H1 (cell line): ENCODE measurements around the gene KCNJ5. TPM values are rescaled to one million over a fixed set of nuclear protein-coding genes. Genes with fewer than 3 reads are reported as not detected.

ENCODE experiments used
- CTCF ChIA-PET: fragments of 300-600 bp; sonication (Branson Sonifier 250); formaldehyde crosslinking; loops from one replicate; lab custom pipeline; 2021; ENCODE audit not compliant: partially characterized antibody; lab: Charles Lee
- POLR2A ChIA-PET: fragments of 300-600 bp; sonication (Branson Sonifier 250); formaldehyde crosslinking; loops from one replicate; lab custom pipeline; 2021; ENCODE audit warnings: inconsistent platforms; ENCODE audit not compliant: partially characterized antibody; lab: Charles Lee
- DNase-seq, 2 experiments: peaks; one replicate each; pipeline versions ENCODE4 v3.0.0 to v3.0.0-alpha.2; 2010 to 2022; ENCODE audit warnings: low spot score in 2 of 2, low read depth in 1 of 2, mixed read lengths in 1 of 2
- FAIRE-seq: peaks from 2 replicates; lab custom pipeline; 2011; peaks lifted over from hg19 to GRCh38; lab: Jason Lieb, UNC
- H2AFZ ChIP-seq: 2 replicates; pipeline ENCODE4 v1.8.1; 2012; ENCODE audit warnings: low read length, inconsistent platforms
- H2AK5ac ChIP-seq: 2 replicates; pipeline ENCODE4 v1.6.1; 2013; ENCODE audit warnings: low read depth, low read length
- H2BK120ac ChIP-seq: replicated peaks from 2 replicates; pipeline ENCODE3; 2013; ENCODE audit warnings: low read depth, low read length, inconsistent platforms
- H2BK12ac ChIP-seq: 2 replicates; pipeline ENCODE4 v1.6.1; 2013; ENCODE audit warnings: low read depth, low read length
- H2BK15ac ChIP-seq: 2 replicates; pipeline ENCODE4 v1.6.1; 2013; ENCODE audit warnings: low read length
- H2BK20ac ChIP-seq: 2 replicates; pipeline ENCODE4 v1.6.1; 2013; ENCODE audit warnings: low read length
- H2BK5ac ChIP-seq: 2 replicates; pipeline ENCODE4 v1.6.1; 2013; ENCODE audit warnings: low read depth, low read length
- H3K14ac ChIP-seq: 2 replicates; pipeline ENCODE4 v1.6.1; 2013; ENCODE audit warnings: inconsistent platforms; ENCODE audit not compliant: insufficient read length
- H3K18ac ChIP-seq: 2 replicates; pipeline ENCODE4 v1.6.1; 2013; ENCODE audit warnings: low read length; ENCODE audit errors: extremely low read depth
- H3K23ac ChIP-seq: 2 replicates; pipeline ENCODE4 v1.6.1; 2013; ENCODE audit warnings: inconsistent platforms; ENCODE audit not compliant: insufficient read length
- H3K23me2 ChIP-seq: 2 replicates; pipeline ENCODE4 v1.6.1; 2013; ENCODE audit warnings: low read depth, low read length
- H3K27ac ChIP-seq: 2 replicates; pipeline ENCODE4 v1.6.1; 2011; ENCODE audit warnings: low read depth, low read length, inconsistent platforms
- H3K27me3 ChIP-seq, 4 experiments: replicated peaks in 1 of 4; 1 replicate in 1 of 4; 2 replicates in 3 of 4; pipeline versions ENCODE4 v1.6.1 to v1.8.1; 2011 to 2013; ENCODE audit warnings: low read length in 3 of 4, mild to moderate bottlenecking in 3 of 4, inconsistent platforms in 2 of 4, mixed read lengths in 2 of 4, moderate library complexity in 1 of 4; ENCODE audit not compliant: control insufficient read depth in 3 of 4, insufficient read depth in 3 of 4; ENCODE audit errors: extremely low read depth in 1 of 4
- H3K36me3 ChIP-seq, 4 experiments: 2 replicates each; pipeline versions ENCODE4 v1.6.1 to v1.8.1; 2011 to 2013; ENCODE audit warnings: mild to moderate bottlenecking in 4 of 4, low read length in 3 of 4, moderate library complexity in 2 of 4, control low read depth in 1 of 4, inconsistent platforms in 1 of 4; ENCODE audit not compliant: insufficient read depth in 4 of 4, control insufficient read depth in 2 of 4
- H3K4ac ChIP-seq: replicated peaks from 2 replicates; pipeline ENCODE3; 2013; ENCODE audit warnings: low read length, low read depth, mixed read lengths, inconsistent platforms; ENCODE audit not compliant: insufficient read length
- H3K4me1 ChIP-seq, 4 experiments: replicated peaks in 1 of 4; 1 replicate in 1 of 4; 2 replicates in 3 of 4; pipeline versions ENCODE4 v1.6.1 to v1.8.1; 2011 to 2013; ENCODE audit warnings: low read length in 3 of 4, inconsistent platforms in 2 of 4, mixed read lengths in 1 of 4; ENCODE audit not compliant: insufficient read depth in 4 of 4, control insufficient read depth in 3 of 4
- H3K4me2 ChIP-seq, 2 experiments: 2 replicates each; pipeline versions ENCODE4 v1.6.1 to v1.8.1; 2011 to 2013; ENCODE audit warnings: low read depth in 2 of 2, low read length in 2 of 2, control low read depth in 1 of 2, inconsistent platforms in 1 of 2, mild to moderate bottlenecking in 1 of 2; ENCODE audit not compliant: insufficient read depth in 1 of 2
- H3K4me3 ChIP-seq, 4 experiments: fragments of 200-600, 300-600 bp in 1 of 4; sonication (generic), shearing (Covaris generic), sonication (Bioruptor Twin) in 1 of 4; 2 replicates each; pipeline versions ENCODE4 v1.5.1 to v1.8.1; 2011 to 2016; ENCODE audit warnings: low read length in 4 of 4, low read depth in 3 of 4, control low read depth in 2 of 4, inconsistent platforms in 2 of 4, mild to moderate bottlenecking in 2 of 4, mixed read lengths in 1 of 4, moderate library complexity in 1 of 4; ENCODE audit not compliant: insufficient read depth in 2 of 4; ENCODE audit errors: extremely low read depth in 1 of 4
- H3K56ac ChIP-seq: replicated peaks from 2 replicates; pipeline ENCODE3; 2013; ENCODE audit warnings: low read depth, mild to moderate bottlenecking, mixed read lengths, low read length, inconsistent platforms; ENCODE audit not compliant: insufficient read length
- H3K79me1 ChIP-seq: 2 replicates; pipeline ENCODE4 v1.6.1; 2013; ENCODE audit warnings: low read depth, low read length, control low read depth
- H3K79me2 ChIP-seq, 2 experiments: 2 replicates each; pipeline versions ENCODE4 v1.6.1 to v1.8.1; 2012 to 2013; ENCODE audit warnings: low read length in 2 of 2, mild to moderate bottlenecking in 2 of 2, inconsistent platforms in 1 of 2; ENCODE audit not compliant: insufficient read depth in 2 of 2, control insufficient read depth in 1 of 2
- H3K9ac ChIP-seq, 4 experiments: replicated peaks in 1 of 4; 1 replicate in 1 of 4; 2 replicates in 3 of 4; pipeline versions ENCODE4 v1.6.1 to v1.8.1; 2011 to 2013; ENCODE audit warnings: low read depth in 3 of 4, low read length in 3 of 4, control low read depth in 2 of 4, mild to moderate bottlenecking in 2 of 4, moderate library complexity in 2 of 4, inconsistent platforms in 1 of 4; ENCODE audit errors: extremely low read depth in 1 of 4
- H3K9me3 ChIP-seq, 2 experiments: 2 replicates each; pipeline versions ENCODE4 v1.6.1 to v1.8.1; 2012 to 2013; ENCODE audit warnings: mild to moderate bottlenecking in 2 of 2, moderate library complexity in 2 of 2, control low read depth in 1 of 2, inconsistent platforms in 1 of 2, low read depth in 1 of 2, low read length in 1 of 2, mixed read lengths in 1 of 2; ENCODE audit not compliant: insufficient read depth in 2 of 2
- H4K20me1 ChIP-seq, 2 experiments: replicated peaks in 1 of 2; 2 replicates each; pipeline versions ENCODE3 to v1.8.1; 2011 to 2013; ENCODE audit warnings: inconsistent platforms in 2 of 2, low read length in 2 of 2, mild to moderate bottlenecking in 1 of 2; ENCODE audit not compliant: insufficient read depth in 2 of 2, control insufficient read depth in 1 of 2
- H4K5ac ChIP-seq: 2 replicates; pipeline ENCODE4 v1.6.1; 2013; ENCODE audit warnings: low read length, low read depth, mixed read lengths, inconsistent platforms; ENCODE audit not compliant: insufficient read length
- H4K8ac ChIP-seq: 2 replicates; pipeline ENCODE4 v1.8.0; 2013; ENCODE audit warnings: mild to moderate bottlenecking, moderate library complexity, low read length, inconsistent platforms; ENCODE audit not compliant: insufficient read depth; ENCODE audit errors: extremely low read depth
- H4K91ac ChIP-seq: replicated peaks from 2 replicates; pipeline ENCODE3; 2013; ENCODE audit warnings: low read length, mixed read lengths, inconsistent platforms; ENCODE audit not compliant: insufficient read length
- HDAC2 ChIP-seq, 2 experiments: fragments of 300-600 bp in 1 of 2; sonication (generic) in 1 of 2; IDR thresholded peaks; 2 replicates each; pipeline ENCODE4 v1.6.1; 2011 to 2012; ENCODE audit warnings: low read depth in 2 of 2, low read length in 2 of 2, mild to moderate bottlenecking in 2 of 2, moderate library complexity in 2 of 2, borderline replicate concordance in 1 of 2, inconsistent platforms in 1 of 2
- RAD21 ChIP-seq, 2 experiments: IDR thresholded peaks in 1 of 2; conservative IDR thresholded peaks in 1 of 2; 2 replicates each; pipeline ENCODE4 v1.6.1; 2011; ENCODE audit warnings: low read depth in 2 of 2, low read length in 2 of 2, improper control_type of control experiment in 1 of 2, inconsistent platforms in 1 of 2, mild to moderate bottlenecking in 1 of 2, moderate library complexity in 1 of 2
- RBBP5 ChIP-seq: IDR thresholded peaks from 2 replicates; pipeline ENCODE4 v1.7.1; 2012; ENCODE audit warnings: low read depth, mild to moderate bottlenecking, inconsistent platforms, low read length, moderate library complexity, borderline replicate concordance
- TEAD4 ChIP-seq: IDR thresholded peaks from 2 replicates; pipeline ENCODE4 v1.6.1; 2012; ENCODE audit warnings: low read depth, low read length, inconsistent platforms, mixed read lengths
- WGBS, 2 experiments: shearing (Covaris generic) in 1 of 2; methylation state at CpG; one replicate each; pipeline versions ENCODE4 v1.1.6 to v1.1.7; 2013 to 2015; ENCODE audit warnings: low lambda C conversion rate in 2 of 2, mixed read lengths in 2 of 2, inconsistent platforms in 1 of 2, low coverage in 1 of 2, missing lambda C conversion rate in 1 of 2; ENCODE audit not compliant: insufficient replicate concordance in 2 of 2, insufficient coverage in 1 of 2, insufficient read length in 1 of 2; ENCODE audit errors: extremely low coverage in 1 of 2, missing lambda C conversion rate in 1 of 2; 5-methylcytosine and 5-hydroxymethylcytosine counted together
- polyA plus RNA-seq, 7 experiments: library from polyadenylated mRNA; depleted of rRNA in 3 of 7; stranded (reverse) in 5 of 7; unstranded in 2 of 7; fragments of >200 nt in 5 of 7; fragments of 200-250 nt in 2 of 7; gene quantifications; 1 replicate in 5 of 7; 2 replicates in 1 of 7; 4 replicates in 1 of 7; pipeline versions ENCODE4 v1.2.1 to v1.2.3, GENCODE V29; 2011 to 2013; ENCODE audit warnings: missing spikeins in 2 of 7, mixed read lengths in 2 of 7
- total RNA-seq: library from RNA; stranded (reverse); fragmentation: NEBNext Ultra II Directional; extraction: Animal tissue kit (Norgen Biotek cat#: 25700); gene quantifications from 2 replicates; pipeline ENCODE4 v1.2.1, GENCODE V29; 2021
- TF ChIP-seq, protein P1 (sequence below): IDR thresholded peaks from 2 replicates; pipeline ENCODE4 v1.6.1; 2011; ENCODE audit warnings: low read length, improper control_type of control experiment
- TF ChIP-seq, protein P2 (sequence below), 3 experiments: IDR thresholded peaks; 1 replicate in 2 of 3; 2 replicates in 1 of 3; pipeline versions ENCODE4 v1.5.1 to v1.6.1; 2011; ENCODE audit warnings: low read length in 3 of 3, mild to moderate bottlenecking in 3 of 3, inconsistent platforms in 2 of 3, low read depth in 1 of 3, moderate library complexity in 1 of 3; ENCODE audit not compliant: insufficient read depth in 1 of 3; ENCODE audit errors: control extremely low read depth in 1 of 3

KCNJ5 gene
- total and polyA plus RNA-seq, 2 of the 8 experiments (the other 6 are each of a cell fraction or from before 2014, with no cell fraction given): 0.05 TPM; not detected in 1

DNA sequence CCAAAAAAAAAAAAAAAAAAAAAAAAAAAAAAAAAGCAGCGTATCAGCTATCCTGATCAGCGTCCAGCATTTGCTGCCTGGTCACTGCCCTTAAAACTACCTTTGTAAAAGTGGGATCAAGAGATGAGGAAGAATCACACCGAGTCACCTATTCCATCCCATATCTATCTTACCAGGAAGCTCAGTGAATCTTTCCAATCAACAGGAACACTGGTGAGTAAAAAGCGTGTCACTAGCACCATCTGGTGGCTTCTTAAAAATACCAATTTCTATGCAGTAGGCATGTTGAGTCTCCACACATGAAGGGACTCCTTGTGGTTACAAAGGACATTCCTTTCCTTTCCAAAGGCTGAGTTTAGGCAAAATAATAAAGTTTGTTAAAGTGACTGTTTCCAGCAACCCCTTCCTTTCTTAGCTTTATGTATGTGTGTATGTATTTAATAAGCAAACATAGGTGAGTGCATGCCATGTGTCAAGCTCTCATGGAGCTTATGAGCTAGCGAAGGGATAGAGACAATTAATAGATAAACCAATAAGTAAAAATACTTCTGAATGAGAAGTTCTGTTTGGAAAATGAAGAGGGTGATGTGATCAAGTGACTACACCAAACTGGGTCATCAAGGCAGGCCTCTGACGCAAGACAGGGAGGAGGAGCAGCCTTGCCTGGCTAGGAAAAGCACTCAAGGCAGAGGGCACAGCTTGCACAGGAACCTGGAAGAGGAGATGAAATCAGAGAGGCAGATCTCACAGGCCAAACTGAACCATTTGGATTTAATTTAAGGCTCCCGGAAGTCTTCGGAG, 65.4 kb downstream of the KCNJ5 start:
- H4K5ac ChIP-seq: no peak overlapping the region
- no peak overlapping the region for H2BK5ac ChIP-seq
- no peak overlapping the region for H2AK5ac ChIP-seq
- H4K20me1 ChIP-seq: peaks cover 0 to 2% of the 10 kb centered on the region in 2 experiments
- WGBS, 2 experiments: 59% methylated on average over 7 of the region's 8 CpGs; no CpG with 5 or more reads in 1 of the 2 experiments
- H3K56ac ChIP-seq: no peak overlapping the region
- H3K9me3 ChIP-seq: no peaks in the 10 kb centered on the region
- no peak overlapping the region for H3K27ac ChIP-seq
- H3K4me3 ChIP-seq: no peak overlapping the region
- H3K4ac ChIP-seq: no peak overlapping the region
- H4K91ac ChIP-seq: no peak overlapping the region
- no peaks in the 10 kb centered on the region; a peak in 1 of 4 replicates for H3K79me2 ChIP-seq
- H4K8ac ChIP-seq: no peak overlapping the region
- H3K36me3 ChIP-seq: no peaks in the 10 kb centered on the region
- H2BK12ac ChIP-seq: 0 out of 2 replicates have a peak overlapping the region, but pooled peaks have one; percentile 41
- ChIA-PET POLR2A (interaction anchor here (1.0 kb wide), 1 partner anchor 70 kb away, joined by 4 read pairs; no protein-coding TSS in a partner anchor), CTCF (interaction anchor here (0.6 to 20.6 kb wide), 43 partner anchors 8 to 826 kb away, joined by 3 to 473 read pairs (median 4); partner anchors contain the start of genes KCNJ5 and TP53AIP1)
- H3K18ac ChIP-seq: no peak overlapping the region
- no peak overlapping the region for H2BK15ac ChIP-seq
- H3K4me2 ChIP-seq: no peak overlapping the region
- H3K23ac ChIP-seq: no peak overlapping the region
- H3K79me1 ChIP-seq: no peaks in the 10 kb centered on the region
- H3K9ac ChIP-seq: no peak overlapping the region
- no peak overlapping the region for H2BK20ac ChIP-seq
- H3K27me3 ChIP-seq: peaks cover 0 to 2% (median 0%) of the 10 kb centered on the region in 4 experiments; a peak in 2 of 7 replicates
- FAIRE-seq (peak; percentile 94), DNase-seq (no peak)
- H3K4me1 ChIP-seq: no peaks in the 10 kb centered on the region
- H2AFZ ChIP-seq: no peak overlapping the region
- no peaks in the 10 kb centered on the region for H3K23me2 ChIP-seq
- H2BK120ac ChIP-seq: no peak overlapping the region
- TF ChIP-seq HDAC2 (IDR thresholded peaks at IDR 0.05; ENCODE audit: borderline replicate concordance in 1 of 2, low read depth in 2 of 2, low read length in 2 of 2): no peak
- TF ChIP-seq, protein P1, sequence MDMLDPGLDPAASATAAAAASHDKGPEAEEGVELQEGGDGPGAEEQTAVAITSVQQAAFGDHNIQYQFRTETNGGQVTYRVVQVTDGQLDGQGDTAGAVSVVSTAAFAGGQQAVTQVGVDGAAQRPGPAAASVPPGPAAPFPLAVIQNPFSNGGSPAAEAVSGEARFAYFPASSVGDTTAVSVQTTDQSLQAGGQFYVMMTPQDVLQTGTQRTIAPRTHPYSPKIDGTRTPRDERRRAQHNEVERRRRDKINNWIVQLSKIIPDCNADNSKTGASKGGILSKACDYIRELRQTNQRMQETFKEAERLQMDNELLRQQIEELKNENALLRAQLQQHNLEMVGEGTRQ: no peak
- peak; percentile 89 to 90 for TF ChIP-seq RAD21 (IDR thresholded peaks at IDR 0.05 in 1 of 2, conservative IDR thresholded peaks at IDR 0.05 in 1 of 2; ENCODE audit: low read depth in 2 of 2, low read length in 2 of 2)
- TF ChIP-seq TEAD4: 0 out of 2 replicates have a peak, but pooled peaks have one; percentile 18
- TF ChIP-seq, protein P2, sequence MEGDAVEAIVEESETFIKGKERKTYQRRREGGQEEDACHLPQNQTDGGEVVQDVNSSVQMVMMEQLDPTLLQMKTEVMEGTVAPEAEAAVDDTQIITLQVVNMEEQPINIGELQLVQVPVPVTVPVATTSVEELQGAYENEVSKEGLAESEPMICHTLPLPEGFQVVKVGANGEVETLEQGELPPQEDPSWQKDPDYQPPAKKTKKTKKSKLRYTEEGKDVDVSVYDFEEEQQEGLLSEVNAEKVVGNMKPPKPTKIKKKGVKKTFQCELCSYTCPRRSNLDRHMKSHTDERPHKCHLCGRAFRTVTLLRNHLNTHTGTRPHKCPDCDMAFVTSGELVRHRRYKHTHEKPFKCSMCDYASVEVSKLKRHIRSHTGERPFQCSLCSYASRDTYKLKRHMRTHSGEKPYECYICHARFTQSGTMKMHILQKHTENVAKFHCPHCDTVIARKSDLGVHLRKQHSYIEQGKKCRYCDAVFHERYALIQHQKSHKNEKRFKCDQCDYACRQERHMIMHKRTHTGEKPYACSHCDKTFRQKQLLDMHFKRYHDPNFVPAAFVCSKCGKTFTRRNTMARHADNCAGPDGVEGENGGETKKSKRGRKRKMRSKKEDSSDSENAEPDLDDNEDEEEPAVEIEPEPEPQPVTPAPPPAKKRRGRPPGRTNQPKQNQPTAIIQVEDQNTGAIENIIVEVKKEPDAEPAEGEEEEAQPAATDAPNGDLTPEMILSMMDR (IDR thresholded peaks at IDR 0.05; ENCODE audit: control extremely low read depth in 1 of 3, insufficient read depth in 1 of 3, low read depth in 1 of 3, low read length in 3 of 3): peak in 2 of 3 experiments; percentile 79 to 86; a peak in 3 of 4 replicates
- no peak for TF ChIP-seq RBBP5
- H3K14ac ChIP-seq: no peak overlapping the region
